HTERT RPE-1 (cell line): ENCODE results near the gene DAPK3.
"Not testable (repeated sequence)": the region's sequence is repeated elsewhere in the genome, so short reads cannot be mapped to it uniquely, and the experiment has no call there.

Source experiments
- in situ Hi-C: fragments of 300-500 bp; cut with MboI; formaldehyde crosslinking; loops from 4 replicates; pipeline ENCODE4 v1.14.3; 2020; ENCODE audit warnings: low sequenced_read_pairs

The DAPK3 gene

GRCh38 chr19:3970808-3971598 is at the start of gene DAPK3:
DAPK3 (minus strand) TSS chr19:3971099; CDS start chr19:3969735, 1,364 bp downstream.
- in situ Hi-C loops = no loop called here

GRCh38 chr19:4019578-4019977 is 48.7 kb upstream of the DAPK3 start:
- in situ Hi-C loops = no loop called here

GRCh38 chr19:4018775-4019504 is 48.0 kb upstream of the DAPK3 start:
- in situ Hi-C loops = no loop called here

- in situ Hi-C loops = no loop called here
Measured at GRCh38 chr19:4018140-4018613, 47.3 kb upstream of the DAPK3 start.

DNA sequence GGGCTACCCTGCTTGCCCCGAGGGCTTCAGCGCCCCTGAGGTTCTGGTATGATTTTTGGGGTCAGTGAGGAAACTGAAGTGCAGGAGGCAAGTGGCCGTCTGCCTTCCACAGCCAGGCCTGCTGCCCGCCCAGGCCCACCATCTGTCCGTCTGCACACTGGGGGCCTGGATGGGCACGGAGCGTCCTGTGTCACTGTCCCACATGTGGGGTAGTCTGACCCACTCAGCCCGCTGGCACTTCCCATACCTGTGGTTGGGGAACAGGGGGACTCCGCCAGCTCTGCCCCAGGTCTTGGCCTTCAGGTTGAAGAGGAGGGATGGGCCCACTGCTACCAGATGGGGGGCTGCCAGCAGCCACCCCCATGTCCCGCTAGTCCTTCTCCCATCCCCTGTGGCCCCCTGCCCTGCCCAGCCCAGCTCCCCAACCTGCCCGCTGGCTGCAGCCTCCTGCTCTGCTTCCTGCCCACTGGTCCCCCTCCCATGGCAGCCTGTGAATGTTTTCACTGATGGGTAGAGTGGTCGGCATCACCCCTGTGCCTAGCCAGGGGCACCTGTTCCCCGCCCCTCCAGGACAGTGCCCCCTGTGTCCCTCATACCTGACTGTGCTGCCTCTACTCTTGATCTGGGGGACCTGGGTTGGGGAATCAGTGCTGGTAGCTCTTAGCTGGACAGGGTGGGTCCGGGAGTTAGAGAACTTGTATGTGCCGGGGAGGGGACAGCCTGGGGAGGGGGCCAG is 46.2 kb upstream of the DAPK3 start:
- in situ Hi-C loops = no loop called here

DNA sequence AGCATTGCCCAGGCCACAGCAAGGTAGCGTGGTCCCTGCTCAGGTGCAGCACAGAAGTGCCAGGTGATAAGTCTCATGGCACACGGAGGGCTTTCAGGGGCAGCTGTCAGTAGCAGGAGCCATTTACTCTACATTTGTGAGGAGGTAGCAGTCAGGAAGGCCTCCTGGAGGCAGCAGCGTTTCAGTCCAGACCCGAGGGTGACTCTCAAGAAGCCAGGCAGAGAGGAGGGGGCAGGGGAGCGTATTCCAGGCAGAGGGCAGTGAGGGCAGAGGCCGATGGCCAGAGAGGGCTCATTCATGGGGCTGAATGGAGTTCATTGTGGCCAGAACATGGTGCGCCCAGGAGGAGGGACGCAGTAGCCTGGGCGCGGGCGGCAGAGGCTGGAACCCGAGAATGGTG is 45.6 kb upstream of the DAPK3 start:
- in situ Hi-C loops = no loop called here

DNA sequence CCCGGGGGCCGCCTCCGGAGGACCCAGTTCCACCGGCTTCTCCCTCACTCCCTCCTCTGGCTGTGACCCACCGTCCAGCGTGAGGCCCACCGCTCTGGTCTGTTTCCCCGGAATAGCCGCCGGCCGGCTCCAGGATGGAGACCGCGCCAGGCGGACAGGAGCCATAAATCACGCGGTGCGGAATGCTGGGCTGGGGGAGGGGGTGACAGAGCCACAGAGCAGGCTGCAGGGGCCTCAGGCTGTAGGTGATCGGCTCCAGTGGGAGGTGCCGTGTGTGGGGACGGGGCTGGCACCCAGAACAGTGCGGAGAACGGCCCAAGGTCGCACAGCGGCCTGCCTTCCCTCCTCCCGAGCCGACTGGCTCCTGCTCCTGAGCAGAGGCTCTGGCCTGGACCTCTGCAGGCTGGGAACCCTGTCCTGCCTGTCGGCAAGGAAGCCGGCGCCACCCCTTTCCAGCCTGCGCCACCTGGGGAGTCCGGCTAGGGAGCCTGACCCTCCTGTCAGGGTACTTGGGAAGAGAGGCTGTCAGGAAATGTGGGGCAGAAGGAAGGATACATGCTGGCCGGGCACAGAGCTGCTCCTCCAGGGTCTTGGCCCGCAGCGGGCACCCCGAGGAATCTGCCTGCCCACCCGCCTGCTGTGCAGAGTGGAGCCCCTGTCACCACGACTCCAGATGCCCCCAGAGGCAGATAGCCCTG is 45.0 kb upstream of the DAPK3 start:
- in situ Hi-C loops = no loop called here

GRCh38 chr19:4014541-4015491 is 43.9 kb upstream of the DAPK3 start:
- in situ Hi-C loops = no loop called here

GRCh38 chr19:4013886-4014540 is 43.1 kb upstream of the DAPK3 start:
- in situ Hi-C loops = no loop called here

- in situ Hi-C loops = no loop called here
Measured at GRCh38 chr19:4012975-4013634, 42.2 kb upstream of the DAPK3 start.

GRCh38 chr19:4012092-4012974 is 41.4 kb upstream of the DAPK3 start:
- in situ Hi-C loops = no loop called here

DNA sequence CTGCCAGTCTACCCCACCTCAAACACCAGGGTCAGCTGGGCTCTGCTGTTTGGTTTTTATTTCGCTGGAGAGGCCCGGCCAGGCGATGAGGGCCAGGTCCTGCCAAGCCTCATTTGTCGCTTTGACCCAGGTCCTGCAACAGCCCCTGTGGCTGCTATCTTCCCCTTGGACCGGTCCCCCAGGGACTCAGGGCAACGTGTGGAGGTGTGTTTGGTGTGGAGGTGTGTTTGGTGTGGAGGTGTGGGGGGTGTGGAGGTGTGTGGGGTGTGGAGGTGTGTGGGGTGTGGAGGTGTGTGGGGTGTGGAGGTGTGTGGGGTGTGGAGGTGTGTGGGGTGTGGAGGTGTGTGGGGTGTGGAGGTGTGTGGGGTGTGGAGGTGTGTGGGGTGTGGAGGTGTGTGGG is 40.5 kb upstream of the DAPK3 start:
- in situ Hi-C loops = not testable (repeated sequence)

DNA sequence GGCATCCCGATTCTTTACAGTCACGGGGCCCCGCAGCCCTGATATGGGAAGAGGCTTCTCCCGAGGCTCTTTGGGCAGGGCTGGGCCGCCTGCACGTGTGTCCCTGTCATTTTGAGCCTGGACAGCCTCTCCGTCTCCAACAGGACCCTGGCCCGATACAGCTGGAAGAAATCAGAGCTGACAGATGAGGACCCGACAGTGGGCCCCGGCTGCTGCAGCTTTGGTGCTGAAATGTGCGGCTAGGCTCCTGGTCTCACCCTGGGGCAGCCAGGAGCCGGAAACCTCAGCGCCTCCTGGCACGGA is 39.9 kb upstream of the DAPK3 start:
- in situ Hi-C loops = no loop called here

DNA sequence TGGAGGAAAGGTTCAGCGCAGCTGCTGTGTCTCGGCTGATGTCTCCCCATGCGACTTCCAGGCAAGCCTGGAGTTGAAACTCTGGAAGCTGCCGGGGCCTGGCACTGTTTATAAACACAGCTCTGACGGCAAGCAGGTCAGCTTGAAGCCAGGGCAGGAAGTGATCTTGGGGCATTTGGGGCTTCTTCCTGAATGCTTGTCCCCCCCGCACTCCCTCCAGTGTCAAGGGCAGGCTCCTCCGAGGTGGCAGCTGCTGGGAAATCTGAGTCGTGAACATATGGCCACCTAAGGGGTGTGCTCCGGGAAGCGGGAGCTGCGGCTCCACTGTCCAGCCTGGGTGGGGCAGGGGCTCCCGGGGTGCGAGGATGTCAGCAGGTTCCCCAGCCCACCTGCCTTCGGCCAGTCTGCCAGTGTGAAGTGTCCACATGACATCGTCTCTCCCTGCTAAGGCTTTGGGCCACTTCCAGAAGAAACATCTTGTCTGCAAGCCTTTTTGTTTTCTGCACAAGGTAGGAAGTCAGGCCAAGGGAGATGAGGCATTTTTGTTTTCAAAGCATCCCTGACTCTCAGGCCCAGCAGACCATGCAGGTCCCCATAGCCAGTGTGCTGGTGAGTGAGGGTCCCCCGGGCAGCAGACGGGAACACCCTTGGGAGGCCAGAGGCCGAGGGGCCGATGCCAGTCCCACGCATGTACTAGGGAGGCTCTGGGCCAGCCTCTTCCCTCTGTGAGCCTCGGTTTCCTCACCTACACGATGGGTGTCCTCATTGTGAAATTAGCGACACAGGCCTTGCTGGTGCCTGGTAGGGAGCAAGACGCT is 39.3 kb upstream of the DAPK3 start:
- in situ Hi-C loops = no loop called here

DNA sequence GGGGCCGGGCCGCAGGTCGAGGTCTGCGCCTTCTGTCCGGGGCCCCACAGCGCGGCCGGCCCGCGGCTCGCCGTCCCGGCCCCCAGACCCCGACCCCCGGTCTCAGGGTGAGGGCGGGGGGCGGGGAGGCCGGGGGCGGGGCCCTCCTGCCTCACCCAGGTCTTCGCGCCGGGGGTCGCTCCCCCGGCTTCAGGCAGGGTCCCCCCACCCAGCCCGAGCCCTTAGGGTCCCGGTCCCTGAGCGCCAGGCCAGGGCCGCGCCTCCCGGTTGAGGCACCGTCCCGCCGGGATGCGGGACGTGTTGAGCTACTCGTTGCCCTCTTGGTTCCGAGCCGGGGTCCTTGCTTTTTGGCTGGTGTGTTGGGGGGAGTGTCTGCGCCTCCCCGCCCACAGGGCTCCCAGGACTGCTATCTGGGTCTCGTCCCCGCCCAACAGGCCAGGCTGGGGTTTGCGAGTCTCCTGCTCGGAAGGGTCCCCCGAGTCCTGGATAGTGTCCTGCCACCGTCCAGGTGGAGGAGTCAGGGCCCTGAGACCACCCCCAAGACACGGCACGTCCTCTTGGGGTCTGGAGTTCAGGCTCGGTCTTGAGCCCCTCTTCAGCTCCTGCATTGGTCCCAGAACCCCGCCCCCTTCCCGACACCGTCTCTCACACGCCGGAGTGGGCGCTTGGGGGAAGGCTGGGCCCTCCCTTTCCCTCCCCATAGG is 37.1 kb upstream of the DAPK3 start:
- in situ Hi-C loops = no loop called here

GRCh38 chr19:4007021-4007835 is 36.3 kb upstream of the DAPK3 start, which contains the start of gene PIAS4:
PIAS4 (plus strand) TSS chr19:4007736; CDS start chr19:4007761, 25 bp downstream.
- in situ Hi-C loops = no loop called here
